Activated CD8-positive, alpha-beta T cell treated with anti-CD3 and anti-CD28 coated beads for 36 hours (primary cell): ENCODE results near the gene PRKCE. TPM values are rescaled to one million over a fixed set of nuclear protein-coding genes. Genes with fewer than 3 reads are reported as not detected.

ENCODE experiments used
- ATAC-seq: fragments of 200-7000 bp; cut with Tn5 transposase; one replicate; pipeline ENCODE4 v1.10.0; 2021; ENCODE audit warnings: mild to moderate bottlenecking, moderate library complexity
- CTCF ChIA-PET: fragments of 350-600 bp; sonication (Branson Sonifier 250); formaldehyde crosslinking; loops from one replicate; lab custom pipeline; 2021; ENCODE audit warnings: antibody characterized with exemption; lab: Charles Lee
- POLR2A ChIA-PET: fragments of 350-600 bp; sonication (Branson Sonifier 250); formaldehyde crosslinking; loops from one replicate; lab custom pipeline; 2021; ENCODE audit warnings: antibody characterized with exemption; lab: Charles Lee
- DNase-seq: peaks from one replicate; pipeline ENCODE4 v3.0.0-alpha.2; 2020
- H3K27ac Mint-ChIP-seq: one replicate; pipeline ENCODE4 v1.8.0; 2021; ENCODE audit warnings: mild to moderate bottlenecking, mixed read lengths
- H3K27me3 Mint-ChIP-seq: one replicate; pipeline ENCODE4 v1.8.0; 2021; ENCODE audit warnings: mixed read lengths
- H3K36me3 Mint-ChIP-seq: one replicate; pipeline ENCODE4 v1.8.0; 2021; ENCODE audit warnings: low read depth, mixed read lengths
- H3K4me1 Mint-ChIP-seq: one replicate; pipeline ENCODE4 v1.8.0; 2021; ENCODE audit warnings: low read depth, mixed read lengths
- H3K4me3 Mint-ChIP-seq: one replicate; pipeline ENCODE4 v1.8.0; 2021; ENCODE audit warnings: mild to moderate bottlenecking, moderate library complexity, mixed read lengths
- H3K9me3 Mint-ChIP-seq: one replicate; pipeline ENCODE4 v1.8.0; 2021; ENCODE audit warnings: mixed read lengths
- intact Hi-C: fragments of 100-400 bp; cut with micrococcal nuclease; formaldehyde crosslinking; loops from one replicate; pipeline ENCODE4 v1.10.0; 2022
- total RNA-seq, 2 experiments: library from RNA; stranded (reverse); gene quantifications; one replicate each; pipeline ENCODE4 v1.2.3, GENCODE V29; 2021
- TF ChIP-seq, protein P1 (sequence below): fragments of 200-600 bp; IDR thresholded peaks from one replicate; pipeline ENCODE4 v1.8.0; 2022; ENCODE audit warnings: antibody characterized with exemption, mild to moderate bottlenecking

The PRKCE gene
- total RNA-seq, 2 experiments from 2014 or later = 11.5 to 11.9 TPM

DNA sequence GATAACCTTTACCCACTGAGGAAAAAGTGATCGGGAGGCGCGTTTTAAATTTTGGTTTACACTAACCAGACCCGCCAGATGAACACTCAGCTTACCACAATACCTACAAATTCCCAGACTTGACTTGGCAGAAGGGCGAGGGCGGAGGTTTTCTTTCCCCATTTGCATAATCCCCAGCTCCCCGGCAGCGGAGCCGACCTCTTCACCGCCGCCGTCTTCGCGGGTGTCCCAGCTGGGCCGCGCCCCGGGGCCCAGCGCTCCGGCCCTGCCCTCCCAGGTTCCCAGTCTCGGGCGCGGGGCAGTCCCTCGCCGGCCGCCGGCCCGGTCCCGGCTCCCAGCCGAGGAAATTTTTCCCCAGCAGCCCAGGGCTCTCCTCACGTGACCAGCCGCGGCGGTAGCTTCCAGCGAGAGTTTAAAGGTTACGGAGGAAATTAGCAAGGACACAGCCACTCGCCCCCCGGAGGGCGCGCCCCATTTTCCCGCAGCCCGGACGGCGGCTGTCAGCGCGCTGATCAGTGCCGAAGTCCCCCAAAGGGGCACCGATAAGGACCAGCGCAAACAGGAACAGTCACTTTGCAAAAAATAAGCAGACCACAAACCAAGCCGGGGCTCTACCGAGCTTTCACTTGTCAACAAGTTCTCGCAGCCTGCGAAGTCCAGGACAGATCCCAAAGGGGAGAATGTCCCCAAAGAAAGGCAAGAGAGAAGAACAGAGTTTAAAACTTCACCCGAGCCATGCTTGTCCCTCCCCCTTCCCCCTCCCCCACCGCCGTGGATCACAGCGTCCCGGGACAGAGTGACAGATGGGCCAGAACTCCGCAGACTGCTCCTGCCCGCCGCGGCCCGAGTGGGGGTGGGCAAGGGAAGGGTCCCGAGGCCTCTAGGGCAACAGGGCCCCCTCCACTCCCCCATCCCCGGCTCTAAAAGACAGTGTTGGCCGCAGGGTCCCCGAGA is 1.3 kb upstream of the PRKCE start:
- Mint-ChIP-seq H3K4me1 (peaks cover 17% of the 10 kb centered on the region), H3K27me3 (peaks cover 5% of the 10 kb centered on the region), H3K9me3 (no peaks in the 10 kb centered on the region), H3K36me3 (peaks cover 2% of the 10 kb centered on the region), H3K4me3 (peak overlapping the region; percentile 83), H3K27ac (peak overlapping the region; percentile 85)
- POLR2A ChIA-PET = interaction anchor here (0.7 to 1.1 kb wide), 5 partner anchors 10 to 210 kb away, joined by 3 to 4 read pairs (median 3); partner anchors contain the start of gene SRBD1
- intact Hi-C loops = no loop called here
- TF ChIP-seq, protein P1, sequence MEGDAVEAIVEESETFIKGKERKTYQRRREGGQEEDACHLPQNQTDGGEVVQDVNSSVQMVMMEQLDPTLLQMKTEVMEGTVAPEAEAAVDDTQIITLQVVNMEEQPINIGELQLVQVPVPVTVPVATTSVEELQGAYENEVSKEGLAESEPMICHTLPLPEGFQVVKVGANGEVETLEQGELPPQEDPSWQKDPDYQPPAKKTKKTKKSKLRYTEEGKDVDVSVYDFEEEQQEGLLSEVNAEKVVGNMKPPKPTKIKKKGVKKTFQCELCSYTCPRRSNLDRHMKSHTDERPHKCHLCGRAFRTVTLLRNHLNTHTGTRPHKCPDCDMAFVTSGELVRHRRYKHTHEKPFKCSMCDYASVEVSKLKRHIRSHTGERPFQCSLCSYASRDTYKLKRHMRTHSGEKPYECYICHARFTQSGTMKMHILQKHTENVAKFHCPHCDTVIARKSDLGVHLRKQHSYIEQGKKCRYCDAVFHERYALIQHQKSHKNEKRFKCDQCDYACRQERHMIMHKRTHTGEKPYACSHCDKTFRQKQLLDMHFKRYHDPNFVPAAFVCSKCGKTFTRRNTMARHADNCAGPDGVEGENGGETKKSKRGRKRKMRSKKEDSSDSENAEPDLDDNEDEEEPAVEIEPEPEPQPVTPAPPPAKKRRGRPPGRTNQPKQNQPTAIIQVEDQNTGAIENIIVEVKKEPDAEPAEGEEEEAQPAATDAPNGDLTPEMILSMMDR = no peak
- ATAC-seq (peak; percentile 21), DNase-seq (peak; percentile 63)
- CTCF ChIA-PET = interaction anchor here (0.6 to 1.8 kb wide), 6 partner anchors 9 to 285 kb away, joined by 3 to 12 read pairs (median 3); no protein-coding TSS in a partner anchor

DNA sequence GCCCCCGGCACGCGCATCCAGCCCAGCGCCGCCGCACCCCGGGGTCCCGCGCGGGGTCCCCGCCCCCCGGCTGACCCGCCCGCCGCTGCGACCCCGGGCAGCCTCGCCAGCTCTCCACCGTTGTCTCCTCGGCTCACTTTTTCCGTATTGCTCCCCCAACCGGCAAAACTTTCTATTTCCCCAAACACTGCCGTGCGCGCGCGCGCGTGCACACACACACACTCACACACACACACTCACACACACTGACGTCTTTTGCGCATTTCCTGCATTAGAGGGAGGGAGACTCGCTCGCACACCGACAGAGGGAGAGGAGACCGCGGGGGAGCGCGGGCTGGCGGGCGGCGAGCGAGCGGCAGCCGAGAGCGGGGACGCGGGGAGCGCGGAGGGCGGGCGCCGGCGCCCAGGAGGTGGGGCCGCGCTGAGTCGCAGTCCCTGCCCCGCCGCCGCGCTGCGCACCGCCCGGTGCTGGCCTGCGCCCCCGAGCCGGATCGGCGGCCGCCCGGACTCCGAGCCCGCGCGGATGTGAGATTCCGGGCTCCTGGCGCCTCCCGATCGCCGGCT is 542 bp upstream of the PRKCE start:
- POLR2A ChIA-PET = interaction anchor here (0.7 to 1.1 kb wide), 3 partner anchors 9 to 209 kb away, joined by 3 read pairs; no protein-coding TSS in a partner anchor
- Mint-ChIP-seq H3K4me3 (peak overlapping the region; percentile 84), H3K27me3 (peaks cover 5% of the 10 kb centered on the region), H3K9me3 (no peaks in the 10 kb centered on the region), H3K27ac (peak overlapping the region; percentile 90), H3K36me3 (peaks cover 2% of the 10 kb centered on the region), H3K4me1 (peaks cover 17% of the 10 kb centered on the region)
- intact Hi-C loops = no loop called here
- ATAC-seq = peak; percentile 87
- CTCF ChIA-PET = interaction anchor here (0.6 to 6.2 kb wide), 5 partner anchors 10 to 129 kb away, joined by 3 to 33 read pairs (median 3); no protein-coding TSS in a partner anchor
- TF ChIP-seq, protein P1 = peak; percentile 14
- peak; percentile 95 for DNase-seq

DNA sequence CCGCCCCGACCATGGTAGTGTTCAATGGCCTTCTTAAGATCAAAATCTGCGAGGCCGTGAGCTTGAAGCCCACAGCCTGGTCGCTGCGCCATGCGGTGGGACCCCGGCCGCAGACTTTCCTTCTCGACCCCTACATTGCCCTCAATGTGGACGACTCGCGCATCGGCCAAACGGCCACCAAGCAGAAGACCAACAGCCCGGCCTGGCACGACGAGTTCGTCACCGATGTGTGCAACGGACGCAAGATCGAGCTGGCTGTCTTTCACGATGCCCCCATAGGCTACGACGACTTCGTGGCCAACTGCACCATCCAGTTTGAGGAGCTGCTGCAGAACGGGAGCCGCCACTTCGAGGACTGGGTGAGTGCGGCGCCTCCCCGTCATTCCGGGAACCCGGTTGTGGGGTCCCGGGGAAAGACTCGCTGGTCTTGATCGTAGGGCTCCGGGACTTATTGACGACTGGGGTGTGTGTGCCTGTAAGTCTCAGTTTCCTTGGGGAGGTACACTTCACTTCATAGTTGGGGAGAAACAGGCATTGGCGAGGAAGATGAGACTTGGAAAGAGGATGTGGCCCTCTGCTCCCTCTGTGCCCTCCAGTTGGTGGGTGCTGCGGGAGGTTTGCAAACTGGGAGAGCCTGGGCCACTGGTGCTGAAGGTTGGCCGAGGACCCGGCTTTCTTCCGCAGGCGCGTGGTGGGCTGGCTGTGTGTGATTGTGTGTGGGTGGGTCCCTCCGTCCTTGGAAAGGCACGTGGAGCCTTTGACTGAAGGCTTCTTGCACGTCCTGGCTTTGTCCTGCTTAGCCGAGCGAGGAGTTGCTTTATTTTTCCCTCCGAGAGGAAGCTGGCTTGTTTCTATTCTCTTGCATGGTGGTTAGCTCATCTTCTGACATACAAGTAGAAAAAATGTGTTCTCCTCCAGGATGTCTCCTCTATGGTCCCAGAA is 886 bp downstream of the PRKCE start:
- ChIA-PET CTCF (interaction anchor here (0.9 to 6.2 kb wide), 5 partner anchors 8 to 127 kb away, joined by 3 to 33 read pairs (median 3); no protein-coding TSS in a partner anchor), POLR2A (interaction anchor here (0.5 to 0.8 kb wide), 3 partner anchors 12 to 718 kb away, joined by 3 read pairs; no protein-coding TSS in a partner anchor)
- intact Hi-C loops = no loop called here
- Mint-ChIP-seq H3K4me3 (peak overlapping the region; percentile 84), H3K27ac (peak overlapping the region; percentile 69), H3K9me3 (no peaks in the 10 kb centered on the region), H3K36me3 (peaks cover 2% of the 10 kb centered on the region), H3K27me3 (peaks cover 5% of the 10 kb centered on the region), H3K4me1 (peaks cover 17% of the 10 kb centered on the region)
- no peak for ATAC-seq
- TF ChIP-seq, protein P1 = no peak
- peak; percentile 49 for DNase-seq

DNA sequence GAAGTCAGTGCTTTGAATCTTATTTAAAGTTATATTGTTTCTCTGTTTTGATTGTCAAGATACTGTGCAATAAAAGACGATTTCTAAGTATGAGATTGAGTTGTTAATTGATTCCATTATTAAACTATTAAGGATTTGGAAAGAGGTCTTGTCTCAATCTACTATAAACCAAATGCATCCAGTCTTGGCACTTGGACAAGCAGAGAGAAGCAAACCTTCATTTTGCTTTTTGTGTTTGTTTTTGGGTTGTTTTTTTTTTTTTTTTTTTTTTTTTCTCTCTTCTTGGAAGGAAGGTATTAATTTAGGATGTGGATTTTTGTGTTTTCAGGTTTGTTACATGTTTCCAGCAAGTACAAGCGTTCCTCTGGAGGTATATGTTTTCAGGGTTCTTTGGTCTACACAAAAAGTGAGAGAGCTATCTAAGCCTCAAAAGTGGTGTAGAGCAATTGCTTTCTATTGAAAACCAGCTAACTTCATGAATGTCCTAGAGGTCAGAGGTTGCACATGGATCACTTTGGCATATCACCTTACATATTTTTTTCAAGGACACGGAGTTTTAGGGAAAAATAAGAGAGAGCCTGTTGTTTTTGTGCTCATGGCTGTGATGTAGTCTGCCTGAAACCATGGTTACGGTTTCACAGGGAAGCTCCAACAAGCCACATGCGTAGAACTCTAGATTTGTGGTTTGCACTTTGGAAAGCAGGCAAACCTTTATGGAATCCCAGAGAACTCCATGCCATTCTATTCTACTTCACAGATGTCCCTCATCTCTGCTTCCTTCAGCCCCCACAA is 1.8 kb downstream of the PRKCE start:
- H3K27me3 Mint-ChIP-seq = peaks cover 5% of the 10 kb centered on the region
- no peak overlapping the region for H3K27ac Mint-ChIP-seq
- H3K36me3 Mint-ChIP-seq = peaks cover 2% of the 10 kb centered on the region
- H3K9me3 Mint-ChIP-seq = no peaks in the 10 kb centered on the region
- intact Hi-C loops = no loop called here
- H3K4me1 Mint-ChIP-seq = peaks cover 17% of the 10 kb centered on the region
- no peak for ATAC-seq
- H3K4me3 Mint-ChIP-seq = peak overlapping the region; percentile 84
- CTCF ChIA-PET = interaction anchor here (1.1 to 6.2 kb wide), 4 partner anchors 8 to 126 kb away, joined by 3 to 33 read pairs (median 3); no protein-coding TSS in a partner anchor
- DNase-seq = no peak
- TF ChIP-seq, protein P1 = no peak
- POLR2A ChIA-PET = no interaction called here
